Panc1 (cell line): ENCODE data around the gene DSCAML1. TPM values are rescaled to one million over a fixed set of nuclear protein-coding genes. Genes with fewer than 3 reads are reported as not detected.

ENCODE experiments used
- ATAC-seq: fragments of 200-7000 bp; cut with Tn5 transposase; 2 replicates; pipeline ENCODE4 v1.9.1; 2020; ENCODE audit warnings: mild to moderate bottlenecking, moderate library complexity
- BruUV-seq: library from RNA; stranded (reverse); fragments of 400-500 nt; replicated peaks from 2 replicates; lab custom pipeline; 2021; lab: Mats Ljungman, UMichigan
- CTCF ChIA-PET: fragments of 300-600 bp; sonication (Branson Sonifier 250); formaldehyde crosslinking; loops from one replicate; lab custom pipeline; 2022; ENCODE audit warnings: antibody characterized with exemption; lab: Charles Lee
- POLR2A ChIA-PET: fragments of 300-600 bp; sonication (Branson Sonifier 250); formaldehyde crosslinking; loops from one replicate; lab custom pipeline; 2022; ENCODE audit warnings: antibody characterized with exemption; lab: Charles Lee
- DNase-seq: peaks from one replicate; pipeline ENCODE4 v3.0.0-alpha.2; 2010; ENCODE audit warnings: low read depth, low spot score
- H3K27ac ChIP-seq: 2 replicates; pipeline ENCODE4 v1.5.1; 2011; ENCODE audit warnings: mild to moderate bottlenecking, low read length, inconsistent platforms
- H3K27me3 ChIP-seq: fragments of 200-500 bp; sonication (Bioruptor generic); 2 replicates; pipeline ENCODE4 v1.6.0; 2014; ENCODE audit warnings: low read length, inconsistent platforms; ENCODE audit not compliant: control insufficient read depth, insufficient read depth
- H3K36me3 ChIP-seq: fragments of 200-500 bp; sonication (Bioruptor generic); 2 replicates; pipeline ENCODE4 v1.5.1; 2014; ENCODE audit warnings: inconsistent platforms, mild to moderate bottlenecking, low read length, moderate library complexity; ENCODE audit not compliant: control insufficient read depth, insufficient read depth
- H3K4me1 ChIP-seq: 2 replicates; pipeline ENCODE4 v1.5.1; 2011; ENCODE audit warnings: inconsistent platforms, mild to moderate bottlenecking, low read length, moderate library complexity; ENCODE audit not compliant: control insufficient read depth, insufficient read depth
- H3K4me3 ChIP-seq, 2 experiments: 2 replicates each; pipeline ENCODE4 v1.5.1; 2011 to 2012; ENCODE audit warnings: low read depth in 2 of 2, low read length in 2 of 2, mild to moderate bottlenecking in 2 of 2, inconsistent platforms in 1 of 2, moderate library complexity in 1 of 2
- H3K9me3 ChIP-seq: fragments of 200-500 bp; sonication (Bioruptor generic); 2 replicates; pipeline ENCODE4 v1.5.1; 2014; ENCODE audit warnings: low read depth, mild to moderate bottlenecking, inconsistent platforms, low read length, moderate library complexity; ENCODE audit not compliant: control insufficient read depth, insufficient read depth
- POLR2AphosphoS5 ChIP-seq: IDR thresholded peaks from 2 replicates; pipeline ENCODE4 v1.6.1; 2012; ENCODE audit warnings: mild to moderate bottlenecking, low read depth, low read length, moderate library complexity
- SIN3A ChIP-seq: IDR thresholded peaks from 2 replicates; pipeline ENCODE4 v1.6.1; 2012; ENCODE audit warnings: low read depth, mild to moderate bottlenecking, low read length, moderate library complexity, borderline replicate concordance; ENCODE audit not compliant: insufficient read depth
- TCF7L2 ChIP-seq: IDR thresholded peaks from 2 replicates; pipeline ENCODE4 v1.6.1; 2011; ENCODE audit warnings: mild to moderate bottlenecking, low read depth, low read length, inconsistent platforms
- in situ Hi-C: cut with HindIII; loops from 2 replicates; pipeline ENCODE4 v1.10.0; 2016; ENCODE audit warnings: low sequenced_read_pairs, low pct_unique_long_range_greater_than_20kb
- intact Hi-C: fragments of 100-400 bp; cut with micrococcal nuclease; formaldehyde crosslinking; loops from one replicate; pipeline ENCODE4 v1.10.0; 2022; ENCODE audit not compliant: unreplicated experiment
- total RNA-seq: library from RNA; stranded (reverse); gene quantifications from one replicate; pipeline ENCODE4 v1.2.1, GENCODE V29; 2021; ENCODE audit not compliant: unreplicated experiment
- TF ChIP-seq, protein P1 (sequence below): fragments of 450-650 bp; IDR thresholded peaks from 2 replicates; pipeline ENCODE4 v1.5.1; 2017; ENCODE audit warnings: mild to moderate bottlenecking
- TF ChIP-seq, protein P2 (sequence below), 2 experiments: IDR thresholded peaks; 2 replicates each; pipeline ENCODE4 v1.6.1; 2011 to 2012; ENCODE audit warnings: low read depth in 2 of 2, control low read depth in 1 of 2, low read length in 1 of 2, mild to moderate bottlenecking in 1 of 2, moderate library complexity in 1 of 2; ENCODE audit not compliant: insufficient read depth in 1 of 2

The DSCAML1 gene
- total RNA-seq, 1 experiment from 2014 or later: 1.6 TPM

DNA sequence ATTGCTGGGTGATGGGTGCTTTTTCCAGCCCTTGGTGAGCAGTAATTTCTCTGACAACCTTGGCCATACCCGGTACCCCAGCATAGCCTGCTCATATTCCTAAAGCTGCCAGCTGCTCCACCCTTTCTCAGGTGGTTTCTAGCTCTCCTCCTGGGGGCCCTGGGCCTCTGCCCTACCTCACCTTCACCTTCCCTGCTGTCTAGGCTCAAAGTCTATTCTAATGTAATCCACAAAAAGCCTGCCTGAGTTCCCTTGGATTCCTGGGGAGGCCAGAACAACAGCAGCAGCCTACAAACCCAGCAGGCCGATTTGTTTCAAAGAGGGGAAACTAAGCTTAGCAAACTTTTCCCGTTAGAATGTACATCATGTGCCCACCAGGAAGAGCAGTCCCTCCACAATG is 117.6 kb downstream of the DSCAML1 start:
- Histone ChIP-seq H3K27me3 (peaks cover 14% of the 10 kb centered on the region), H3K27ac (no peak overlapping the region), H3K36me3 (no peaks in the 10 kb centered on the region), H3K4me1 (no peaks in the 10 kb centered on the region), H3K4me3 (no peak overlapping the region), H3K9me3 (no peaks in the 10 kb centered on the region)
- CTCF ChIA-PET: no interaction called here
- ATAC-seq (no peak), DNase-seq (no peak)
- TF ChIP-seq TCF7L2: no peak
- no peak for TF ChIP-seq POLR2AphosphoS5
- no peak for TF ChIP-seq SIN3A
- TF ChIP-seq, protein P1, sequence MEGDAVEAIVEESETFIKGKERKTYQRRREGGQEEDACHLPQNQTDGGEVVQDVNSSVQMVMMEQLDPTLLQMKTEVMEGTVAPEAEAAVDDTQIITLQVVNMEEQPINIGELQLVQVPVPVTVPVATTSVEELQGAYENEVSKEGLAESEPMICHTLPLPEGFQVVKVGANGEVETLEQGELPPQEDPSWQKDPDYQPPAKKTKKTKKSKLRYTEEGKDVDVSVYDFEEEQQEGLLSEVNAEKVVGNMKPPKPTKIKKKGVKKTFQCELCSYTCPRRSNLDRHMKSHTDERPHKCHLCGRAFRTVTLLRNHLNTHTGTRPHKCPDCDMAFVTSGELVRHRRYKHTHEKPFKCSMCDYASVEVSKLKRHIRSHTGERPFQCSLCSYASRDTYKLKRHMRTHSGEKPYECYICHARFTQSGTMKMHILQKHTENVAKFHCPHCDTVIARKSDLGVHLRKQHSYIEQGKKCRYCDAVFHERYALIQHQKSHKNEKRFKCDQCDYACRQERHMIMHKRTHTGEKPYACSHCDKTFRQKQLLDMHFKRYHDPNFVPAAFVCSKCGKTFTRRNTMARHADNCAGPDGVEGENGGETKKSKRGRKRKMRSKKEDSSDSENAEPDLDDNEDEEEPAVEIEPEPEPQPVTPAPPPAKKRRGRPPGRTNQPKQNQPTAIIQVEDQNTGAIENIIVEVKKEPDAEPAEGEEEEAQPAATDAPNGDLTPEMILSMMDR: no peak
- TF ChIP-seq, protein P2, sequence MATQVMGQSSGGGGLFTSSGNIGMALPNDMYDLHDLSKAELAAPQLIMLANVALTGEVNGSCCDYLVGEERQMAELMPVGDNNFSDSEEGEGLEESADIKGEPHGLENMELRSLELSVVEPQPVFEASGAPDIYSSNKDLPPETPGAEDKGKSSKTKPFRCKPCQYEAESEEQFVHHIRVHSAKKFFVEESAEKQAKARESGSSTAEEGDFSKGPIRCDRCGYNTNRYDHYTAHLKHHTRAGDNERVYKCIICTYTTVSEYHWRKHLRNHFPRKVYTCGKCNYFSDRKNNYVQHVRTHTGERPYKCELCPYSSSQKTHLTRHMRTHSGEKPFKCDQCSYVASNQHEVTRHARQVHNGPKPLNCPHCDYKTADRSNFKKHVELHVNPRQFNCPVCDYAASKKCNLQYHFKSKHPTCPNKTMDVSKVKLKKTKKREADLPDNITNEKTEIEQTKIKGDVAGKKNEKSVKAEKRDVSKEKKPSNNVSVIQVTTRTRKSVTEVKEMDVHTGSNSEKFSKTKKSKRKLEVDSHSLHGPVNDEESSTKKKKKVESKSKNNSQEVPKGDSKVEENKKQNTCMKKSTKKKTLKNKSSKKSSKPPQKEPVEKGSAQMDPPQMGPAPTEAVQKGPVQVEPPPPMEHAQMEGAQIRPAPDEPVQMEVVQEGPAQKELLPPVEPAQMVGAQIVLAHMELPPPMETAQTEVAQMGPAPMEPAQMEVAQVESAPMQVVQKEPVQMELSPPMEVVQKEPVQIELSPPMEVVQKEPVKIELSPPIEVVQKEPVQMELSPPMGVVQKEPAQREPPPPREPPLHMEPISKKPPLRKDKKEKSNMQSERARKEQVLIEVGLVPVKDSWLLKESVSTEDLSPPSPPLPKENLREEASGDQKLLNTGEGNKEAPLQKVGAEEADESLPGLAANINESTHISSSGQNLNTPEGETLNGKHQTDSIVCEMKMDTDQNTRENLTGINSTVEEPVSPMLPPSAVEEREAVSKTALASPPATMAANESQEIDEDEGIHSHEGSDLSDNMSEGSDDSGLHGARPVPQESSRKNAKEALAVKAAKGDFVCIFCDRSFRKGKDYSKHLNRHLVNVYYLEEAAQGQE (IDR thresholded peaks at IDR 0.05; ENCODE audit: insufficient read depth in 1 of 2, low read depth in 2 of 2, low read length in 1 of 2): no peak
- no TSS peak for BruUV-seq
- in situ Hi-C loops: no loop called here
- POLR2A ChIA-PET: no interaction called here
- intact Hi-C loops: no loop called here

DNA sequence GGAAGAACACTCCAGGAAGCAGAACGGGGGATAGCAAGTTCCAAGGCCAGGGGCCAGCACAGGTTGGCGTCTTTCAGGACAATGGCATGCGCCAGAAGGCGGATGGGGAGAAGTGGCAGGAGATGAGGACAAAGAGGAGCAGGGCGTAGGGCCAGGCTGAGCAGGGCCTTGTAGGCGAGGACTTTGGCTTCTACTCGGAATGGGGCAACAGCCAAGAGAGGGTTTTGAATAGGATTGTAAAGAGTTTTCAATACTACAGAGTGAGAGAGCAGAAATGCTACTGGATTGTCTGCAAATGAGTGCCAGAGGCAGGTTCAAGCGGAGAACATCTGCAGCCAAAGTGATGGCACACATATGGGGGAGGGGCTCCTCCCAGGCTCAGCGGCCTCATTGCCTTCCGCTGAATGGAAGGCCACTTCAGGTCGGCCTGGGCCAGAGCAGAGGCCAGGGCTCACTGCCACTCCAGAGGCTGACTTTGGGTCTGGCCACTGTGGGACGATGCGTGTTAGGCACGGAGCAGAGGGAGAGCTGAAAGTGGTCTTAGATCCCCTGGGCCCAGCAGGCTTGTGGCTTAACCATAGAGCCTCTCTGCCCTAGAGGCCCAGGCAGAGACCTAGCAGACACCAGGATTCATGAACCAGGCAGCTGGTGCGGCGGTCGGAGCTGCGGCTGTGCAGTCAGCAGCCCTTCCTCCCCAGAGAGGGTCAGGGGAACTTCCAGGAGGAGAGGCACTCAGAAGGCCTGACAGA is 118.2 kb downstream of the DSCAML1 start:
- Histone ChIP-seq H3K4me1 (no peaks in the 10 kb centered on the region), H3K27me3 (peaks cover 19% of the 10 kb centered on the region), H3K9me3 (no peaks in the 10 kb centered on the region), H3K36me3 (no peaks in the 10 kb centered on the region), H3K27ac (no peak overlapping the region), H3K4me3 (no peak overlapping the region)
- intact Hi-C loops (no loop called here), in situ Hi-C loops (no loop called here)
- POLR2A ChIA-PET: no interaction called here
- no TSS peak for BruUV-seq
- TF ChIP-seq TCF7L2: no peak
- TF ChIP-seq POLR2AphosphoS5: no peak
- TF ChIP-seq SIN3A: no peak
- TF ChIP-seq, protein P1: no peak
- TF ChIP-seq, protein P2 (IDR thresholded peaks at IDR 0.05; ENCODE audit: insufficient read depth in 1 of 2, low read depth in 2 of 2, low read length in 1 of 2): no peak
- ATAC-seq (no peak), DNase-seq (no peak)
- CTCF ChIA-PET: no interaction called here
